HG03457 (cell line): ENCODE measurements around the gene ALDH1L2.
A peak's percentile ranks its signal among the peaks of the same experiment; 100 is the strongest.
"Not testable (repeated sequence)": the region's sequence is repeated elsewhere in the genome, so short reads cannot be mapped to it uniquely, and the experiment has no call there.

Experiments used
- ATAC-seq: cut with Tn5 transposase; IDR thresholded peaks from one replicate; pipeline ENCODE4 v1.9.1; 2021; ENCODE audit warnings: moderate number of reproducible peaks; ENCODE audit not compliant: unreplicated experiment

ALDH1L2 gene

DNA sequence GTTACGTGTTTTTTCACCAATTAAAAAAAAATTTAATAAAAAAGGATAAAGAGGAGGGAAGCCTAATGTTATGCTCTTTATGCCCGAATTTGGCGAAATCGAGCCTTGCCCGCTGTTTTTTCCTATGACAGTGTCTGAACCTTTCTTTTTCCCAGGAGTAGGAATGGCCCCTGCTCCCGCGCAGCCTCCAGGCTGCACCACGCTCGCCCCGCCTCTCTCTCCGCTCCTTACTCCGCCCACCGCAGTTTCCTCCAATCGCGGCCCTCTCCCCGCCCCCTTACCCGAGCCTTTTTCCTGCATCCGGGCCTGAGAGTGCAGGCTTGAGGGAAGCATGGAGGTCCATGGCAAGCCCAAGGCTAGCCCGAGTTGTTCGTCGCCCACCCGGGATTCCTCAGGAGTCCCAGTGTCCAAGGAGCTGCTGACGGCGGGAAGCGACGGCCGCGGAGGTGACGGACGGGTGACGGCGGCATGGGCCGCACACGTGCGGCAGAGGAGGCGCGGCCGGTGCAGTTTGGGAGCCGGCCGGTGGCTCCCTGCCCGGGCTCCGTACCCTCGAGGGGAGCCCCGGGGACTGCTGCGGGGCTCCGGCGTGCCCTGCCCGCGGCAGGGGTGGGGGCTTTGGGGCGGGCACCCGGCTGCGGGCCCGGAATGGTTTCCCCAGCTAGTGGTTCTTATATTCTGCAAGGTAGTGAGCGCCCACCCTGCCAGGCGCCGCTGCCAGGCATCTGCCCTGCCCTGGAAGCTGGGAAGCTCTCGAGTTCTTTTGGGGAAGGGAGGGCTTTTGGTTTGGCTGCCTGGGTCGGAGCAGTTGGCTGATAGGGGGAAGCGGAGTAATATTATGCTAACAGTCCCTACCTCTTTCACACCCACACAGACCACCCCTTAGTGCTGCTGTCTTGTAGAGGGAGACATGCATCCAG is 98.0 kb downstream of the ALDH1L2 start, which contains the start of gene NOPCHAP1:
Gene NOPCHAP1 (plus strand): TSS at position 295 of the 920 bp plus-strand sequence. CDS start 37 bp downstream, at position 332.
- ATAC-seq = peak; percentile 84

- ATAC-seq = no peak
Observed at GRCh38 chr12:104985206-104985605, 99.1 kb downstream of the ALDH1L2 start.

DNA sequence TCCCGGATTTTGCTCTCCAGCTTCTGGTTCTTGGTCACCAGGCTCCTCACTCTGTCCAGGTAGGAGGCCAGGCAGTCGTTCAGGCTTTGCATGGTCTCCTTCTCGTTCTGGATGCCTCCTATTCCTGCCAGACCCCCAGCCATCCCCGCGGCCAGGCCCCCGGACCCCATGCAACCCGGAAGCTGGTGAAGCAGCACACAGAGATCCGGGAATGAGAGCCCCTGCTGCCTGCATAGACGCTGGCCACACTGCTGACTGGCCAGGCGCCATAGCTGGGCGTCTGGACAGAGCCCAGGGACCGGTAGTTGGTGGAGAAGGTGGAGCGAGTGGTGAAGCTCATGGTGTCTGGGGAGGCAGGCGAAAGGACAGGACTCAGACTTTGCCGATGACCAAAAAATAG is 106.6 kb downstream of the ALDH1L2 start:
- ATAC-seq = not testable (repeated sequence)

DNA sequence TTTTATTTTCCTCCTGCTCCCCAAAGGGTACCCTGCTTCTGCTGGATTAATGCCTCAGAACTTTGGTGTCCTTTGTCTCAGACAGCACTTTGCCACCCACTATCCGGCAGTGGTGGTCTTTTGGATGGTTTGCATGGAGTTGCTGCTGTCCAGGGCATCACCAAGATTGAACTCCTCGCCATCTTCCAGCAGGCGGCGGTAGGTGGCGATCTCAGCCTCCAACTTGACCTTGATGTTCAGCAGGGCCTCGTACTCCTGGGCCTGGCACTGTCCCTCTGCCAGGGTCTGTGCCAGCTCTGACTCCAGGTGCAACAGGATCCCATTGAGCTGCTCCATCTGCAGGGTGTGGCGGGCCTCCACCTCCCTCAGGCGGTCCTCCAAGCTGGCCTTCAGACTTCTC is 107.6 kb downstream of the ALDH1L2 start:
- no peak for ATAC-seq

GRCh38 chr12:104975587-104976343 is 108.5 kb downstream of the ALDH1L2 start:
- ATAC-seq = no peak

DNA sequence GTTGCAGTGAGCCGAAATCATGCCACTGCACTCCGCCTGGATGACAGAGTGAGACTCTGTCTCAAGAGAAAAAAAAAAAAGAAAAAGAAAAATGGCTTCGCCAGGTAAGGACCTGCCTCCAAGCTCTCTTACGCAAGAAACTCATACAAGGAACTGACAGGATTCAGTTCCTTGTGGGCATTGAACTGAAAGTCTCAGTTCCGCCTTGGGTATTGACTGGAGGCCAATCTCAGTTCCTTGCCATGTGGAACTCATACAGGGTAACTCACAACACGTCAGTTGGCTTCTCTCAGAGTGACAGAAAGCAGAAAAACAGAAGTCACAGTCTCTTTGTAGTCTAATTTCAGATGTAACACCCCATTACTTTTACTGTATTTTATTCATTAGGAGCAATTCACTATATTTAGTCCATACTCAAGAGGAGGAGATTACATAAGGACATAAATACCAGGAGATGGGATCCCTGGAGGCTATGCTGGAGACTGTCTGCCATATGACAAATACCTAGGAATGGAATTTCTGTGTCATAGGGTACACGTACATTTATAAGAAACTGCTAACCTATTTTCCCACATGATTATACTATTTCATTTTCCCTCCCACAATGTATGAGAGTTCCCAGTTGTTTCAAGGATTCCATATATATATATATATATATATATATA is 109.5 kb downstream of the ALDH1L2 start:
- peak; percentile 96 for ATAC-seq

- ATAC-seq = no peak
Observed at GRCh38 chr12:104973250-104973649, 111.0 kb downstream of the ALDH1L2 start.

DNA sequence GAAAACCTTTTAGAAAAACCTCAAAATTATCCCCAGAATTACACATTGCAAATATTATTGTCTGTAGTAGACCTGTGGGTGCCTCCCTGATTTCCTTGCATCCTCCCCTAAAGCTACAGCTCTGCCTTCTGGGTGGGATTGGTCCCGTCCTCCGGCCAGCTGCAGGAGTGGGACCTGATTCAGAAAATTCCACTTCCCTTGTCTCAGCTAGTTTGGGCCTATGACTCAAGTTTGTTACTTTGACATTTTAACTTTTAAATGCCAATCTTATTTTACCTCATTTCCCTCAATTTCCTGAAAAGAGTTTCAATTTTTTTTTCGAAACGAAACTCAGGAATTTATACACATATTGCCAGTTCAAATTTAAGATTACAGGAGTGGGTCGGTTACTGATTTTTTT is 113.0 kb downstream of the ALDH1L2 start:
- ATAC-seq = no peak
